IMR-90 (cell line): Measurements from ENCODE around the gene MOB3A. TPM values are rescaled to one million over a fixed set of nuclear protein-coding genes. Genes with fewer than 3 reads are reported as not detected.
A peak's percentile ranks its signal among the peaks of the same experiment; 100 is the strongest.

Experiments
- ATAC-seq: fragments of 200-7000 bp; cut with Tn5 transposase; 2 replicates; pipeline ENCODE4 v1.9.1; 2020; ENCODE audit warnings: low read depth, mild to moderate bottlenecking, moderate library complexity
- BruUV-seq: library from RNA; stranded (reverse); fragments of 400-500 nt; replicated peaks from 2 replicates; lab custom pipeline; 2021; lab: Mats Ljungman, UMichigan
- CTCF ChIA-PET: fragments of 300-600 bp; formaldehyde crosslinking; extraction: SDS; loops from one replicate; lab custom pipeline; 2021; ENCODE audit warnings: antibody characterized with exemption; lab: Yijun Ruan, JAX
- POLR2A ChIA-PET: fragments of 300-600 bp; sonication (Branson Sonifier 250); formaldehyde crosslinking; loops from one replicate; lab custom pipeline; 2022; ENCODE audit warnings: antibody characterized with exemption; ENCODE audit not compliant: unreplicated experiment; lab: Charles Lee
- DNase-seq: peaks from one replicate; pipeline ENCODE4 v3.0.0; 2013
- H2AFZ ChIP-seq: replicated peaks from 2 replicates; pipeline ENCODE3; 2013; ENCODE audit warnings: low read length, mild to moderate bottlenecking; ENCODE audit not compliant: poor library complexity
- H2AK5ac ChIP-seq: 2 replicates; pipeline ENCODE4 v1.6.1; 2013; ENCODE audit warnings: low read depth, low read length, inconsistent platforms
- H2AK9ac ChIP-seq: replicated peaks from 2 replicates; pipeline ENCODE3; 2013; ENCODE audit warnings: mild to moderate bottlenecking, low read depth, low read length, moderate library complexity; ENCODE audit not compliant: poor library complexity
- H2BK120ac ChIP-seq: 2 replicates; pipeline ENCODE4 v1.6.1; 2013; ENCODE audit warnings: low read depth, low read length, inconsistent platforms
- H2BK15ac ChIP-seq: 3 replicates; pipeline ENCODE4 v1.6.1; 2013; ENCODE audit warnings: low read depth, low read length, inconsistent platforms
- H2BK20ac ChIP-seq: 2 replicates; pipeline ENCODE4 v1.6.1; 2013; ENCODE audit warnings: low read depth, mild to moderate bottlenecking, inconsistent platforms, low read length, moderate library complexity
- H2BK5ac ChIP-seq: 2 replicates; pipeline ENCODE4 v1.6.1; 2013; ENCODE audit warnings: mild to moderate bottlenecking, low read depth, low read length, inconsistent platforms; ENCODE audit not compliant: poor library complexity, severe bottlenecking
- H3K14ac ChIP-seq: replicated peaks from 2 replicates; pipeline ENCODE4 v1.6.1; 2013; ENCODE audit warnings: low read depth, low read length, inconsistent platforms
- H3K18ac ChIP-seq: 2 replicates; pipeline ENCODE4 v1.6.1; 2013; ENCODE audit warnings: low read depth, low read length, control low read depth
- H3K23ac ChIP-seq: 2 replicates; pipeline ENCODE4 v1.6.1; 2013; ENCODE audit warnings: low read depth, low read length, inconsistent platforms
- H3K27ac ChIP-seq: 2 replicates; pipeline ENCODE4 v1.5.1; 2013; ENCODE audit warnings: mild to moderate bottlenecking, control low read depth, low read length; ENCODE audit not compliant: insufficient read depth
- H3K27me3 ChIP-seq: 2 replicates; pipeline ENCODE4 v1.6.1; 2013; ENCODE audit warnings: low read length; ENCODE audit not compliant: control insufficient read depth, insufficient read depth
- H3K36me3 ChIP-seq: 2 replicates; pipeline ENCODE4 v1.6.1; 2013; ENCODE audit warnings: low read length, mixed read lengths; ENCODE audit not compliant: control insufficient read depth, insufficient read depth
- H3K4ac ChIP-seq: 2 replicates; pipeline ENCODE4 v1.6.1; 2013; ENCODE audit warnings: low read depth, low read length, inconsistent platforms
- H3K4me1 ChIP-seq: 2 replicates; pipeline ENCODE4 v1.6.1; 2013; ENCODE audit warnings: low read length, mixed read lengths; ENCODE audit not compliant: control insufficient read depth, insufficient read depth
- H3K4me2 ChIP-seq: 2 replicates; pipeline ENCODE4 v1.6.1; 2013; ENCODE audit warnings: low read depth, mild to moderate bottlenecking, control low read depth, low read length, moderate library complexity
- H3K4me3 ChIP-seq: 2 replicates; pipeline ENCODE4 v1.5.1; 2013; ENCODE audit warnings: low read depth, mild to moderate bottlenecking, control low read depth, low read length, moderate library complexity; ENCODE audit not compliant: insufficient read depth
- H3K56ac ChIP-seq: 2 replicates; pipeline ENCODE4 v1.6.1; 2013; ENCODE audit warnings: low read length, inconsistent platforms; ENCODE audit not compliant: insufficient read depth; ENCODE audit errors: extremely low read depth
- H3K79me1 ChIP-seq, 2 experiments: 2 replicates each; pipeline ENCODE4 v1.6.1; 2013; ENCODE audit warnings: low read length in 2 of 2, inconsistent platforms in 1 of 2, low read depth in 1 of 2
- H3K9ac ChIP-seq: 2 replicates; pipeline ENCODE4 v1.6.1; 2013; ENCODE audit warnings: low read depth, low read length, control low read depth
- H3K9me1 ChIP-seq: 2 replicates; pipeline ENCODE4 v1.6.1; 2013; ENCODE audit warnings: low read length, inconsistent platforms; ENCODE audit not compliant: insufficient read depth
- H3K9me3 ChIP-seq: 2 replicates; pipeline ENCODE4 v1.6.1; 2013; ENCODE audit warnings: low read length; ENCODE audit not compliant: control insufficient read depth, insufficient read depth
- H4K20me1 ChIP-seq: 2 replicates; pipeline ENCODE4 v1.6.1; 2013; ENCODE audit warnings: low read length, inconsistent platforms; ENCODE audit not compliant: insufficient read depth
- H4K5ac ChIP-seq: 2 replicates; pipeline ENCODE4 v1.6.1; 2013; ENCODE audit warnings: mild to moderate bottlenecking, low read depth, low read length, control low read depth
- H4K8ac ChIP-seq, 2 experiments: 2 replicates each; pipeline ENCODE4 v1.6.1; 2013; ENCODE audit warnings: low read depth in 2 of 2, low read length in 2 of 2, control low read depth in 1 of 2, inconsistent platforms in 1 of 2
- H4K91ac ChIP-seq: 2 replicates; pipeline ENCODE4 v1.6.1; 2013; ENCODE audit warnings: low read depth, low read length, inconsistent platforms; ENCODE audit not compliant: insufficient read depth
- CEBPB ChIP-seq: IDR thresholded peaks from 2 replicates; pipeline ENCODE4 v1.6.1; 2012; ENCODE audit warnings: low read depth, low read length, improper control_type of control experiment
- CHD1 ChIP-seq: IDR thresholded peaks from 2 replicates; pipeline ENCODE4 v1.6.1; 2012; ENCODE audit warnings: low read depth, low read length, improper control_type of control experiment
- ELK1 ChIP-seq: fragments of 150-350 bp; IDR thresholded peaks from 2 replicates; pipeline ENCODE4 v1.6.1; 2016; ENCODE audit warnings: low read depth, mild to moderate bottlenecking, low read length, moderate library complexity, borderline replicate concordance
- FOS ChIP-seq: fragments of 150-350 bp; IDR thresholded peaks from 2 replicates; pipeline ENCODE4 v1.6.1; 2016; ENCODE audit warnings: low read depth, low read length
- MAFK ChIP-seq: IDR thresholded peaks from 2 replicates; pipeline ENCODE4 v1.6.1; 2012; ENCODE audit warnings: low read depth, low read length, improper control_type of control experiment
- MXI1 ChIP-seq: IDR thresholded peaks from 2 replicates; pipeline ENCODE4 v1.6.1; 2012; ENCODE audit warnings: low read depth, mild to moderate bottlenecking, low read length, moderate library complexity, borderline replicate concordance
- RAD21 ChIP-seq: IDR thresholded peaks from 2 replicates; pipeline ENCODE4 v1.6.1; 2012; ENCODE audit warnings: low read length, improper control_type of control experiment
- RCOR1 ChIP-seq: IDR thresholded peaks from 2 replicates; pipeline ENCODE4 v1.6.1; 2012; ENCODE audit warnings: mild to moderate bottlenecking, low read length, improper control_type of control experiment; ENCODE audit not compliant: insufficient replicate concordance
- RFX5 ChIP-seq: IDR thresholded peaks from 2 replicates; pipeline ENCODE4 v1.8.0; 2012; ENCODE audit warnings: low read depth, mild to moderate bottlenecking, low read length, moderate library complexity
- WGBS, 2 experiments: methylation state at CpG; one replicate each; pipeline versions ENCODE4 v1.1.5 to v1.1.7; 2013; ENCODE audit warnings: missing lambda C conversion rate in 2 of 2; ENCODE audit not compliant: insufficient read length in 1 of 2; ENCODE audit errors: extremely low coverage in 2 of 2; 5-methylcytosine and 5-hydroxymethylcytosine counted together
- dilution Hi-C: fragments of 300-500 bp; cut with HindIII; formaldehyde crosslinking; loops from one replicate; pipeline ENCODE4 v1.14.3; 2018; ENCODE audit warnings: low sequenced_read_pairs; ENCODE audit not compliant: unreplicated experiment
- in situ Hi-C: fragments of 300-500 bp; cut with MboI; formaldehyde crosslinking; loops from 3 replicates; pipeline ENCODE4 v1.14.3; 2019; ENCODE audit warnings: low sequenced_read_pairs, inconsistent platforms, mixed read lengths
- intact Hi-C: fragments of 100-400 bp; cut with micrococcal nuclease; formaldehyde crosslinking; loops from 2 replicates; pipeline ENCODE4 v1.10.0; 2022
- polyA plus RNA-seq, 3 experiments: library from polyadenylated mRNA; depleted of rRNA; stranded (reverse); fragments of >200 nt; gene quantifications; 2 replicates each; pipeline ENCODE4 v1.2.3, GENCODE V29; 2012; ENCODE audit warnings: low replicate concordance in 1 of 3
- total RNA-seq: library from RNA; depleted of rRNA; stranded (reverse); fragments of >200 nt; gene quantifications from 2 replicates; pipeline ENCODE4 v1.2.3, GENCODE V29; 2012
- TF ChIP-seq, protein P1 (sequence below): fragments of 150-350 bp; IDR thresholded peaks from 2 replicates; pipeline ENCODE4 v1.6.1; 2017; ENCODE audit warnings: mild to moderate bottlenecking, antibody characterized with exemption, low read length, low read depth

The MOB3A gene
- total and polyA plus RNA-seq, 2 of the 4 experiments (the other 2 are of a cell fraction), result 9.3 to 26.5 TPM

GRCh38 chr19:2097886-2098327 lies 1.8 kb upstream of the MOB3A start:
- POLR2A ChIA-PET, result no interaction called here
- no peaks in the 10 kb centered on the region for H3K9me3 ChIP-seq

More at GRCh38 chr19:2097886-2098327, 1.8 kb upstream of the MOB3A start:
- Histone ChIP-seq H3K4ac (no peak overlapping the region), H4K8ac (no peak overlapping the region), H3K4me2 (no peak overlapping the region), H3K4me1 (peaks cover 6% of the 10 kb centered on the region), H2BK15ac (no peak overlapping the region), H3K79me1 (peaks cover 12 to 40% of the 10 kb centered on the region in 2 experiments), H3K27ac (no peak overlapping the region), H3K56ac (no peak overlapping the region), H3K9ac (no peak overlapping the region), H3K9me1 (peaks cover 8% of the 10 kb centered on the region), H2AK5ac (no peak overlapping the region), H3K18ac (no peak overlapping the region), H3K23ac (no peak overlapping the region), H4K91ac (no peak overlapping the region), H3K4me3 (no peak overlapping the region), H2AK9ac (no peak overlapping the region), H2BK5ac (no peak overlapping the region), H2AFZ (peak overlapping the region; percentile 48), H3K27me3 (no peaks in the 10 kb centered on the region), H4K20me1 (peaks cover 31% of the 10 kb centered on the region), H3K36me3 (peaks cover 34% of the 10 kb centered on the region), H3K14ac (no peak overlapping the region), H2BK120ac (no peak overlapping the region), H4K5ac (no peak overlapping the region), H2BK20ac (no peak overlapping the region)
- in situ Hi-C loops (no loop called here), intact Hi-C loops (no loop called here), dilution Hi-C loops (no loop called here)
- CTCF ChIA-PET, result no interaction called here
- BruUV-seq, result no TSS peak
- ATAC-seq, result no peak
- WGBS, 2 experiments, result 77% methylated on average over 22 of the region's 23 CpGs; no CpG with 5 or more reads in 1 of the 2 experiments
- no peak for DNase-seq
- TF ChIP-seq RCOR1 (no peak), ELK1 (no peak), CHD1 (no peak), CEBPB (no peak), RFX5 (no peak), MAFK (no peak), RAD21 (no peak), MXI1 (no peak), FOS (no peak)
- TF ChIP-seq, protein P1, sequence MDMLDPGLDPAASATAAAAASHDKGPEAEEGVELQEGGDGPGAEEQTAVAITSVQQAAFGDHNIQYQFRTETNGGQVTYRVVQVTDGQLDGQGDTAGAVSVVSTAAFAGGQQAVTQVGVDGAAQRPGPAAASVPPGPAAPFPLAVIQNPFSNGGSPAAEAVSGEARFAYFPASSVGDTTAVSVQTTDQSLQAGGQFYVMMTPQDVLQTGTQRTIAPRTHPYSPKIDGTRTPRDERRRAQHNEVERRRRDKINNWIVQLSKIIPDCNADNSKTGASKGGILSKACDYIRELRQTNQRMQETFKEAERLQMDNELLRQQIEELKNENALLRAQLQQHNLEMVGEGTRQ, result no peak
